H1 (cell line): Measurements from ENCODE around the gene TRAPPC6A. TPM values are rescaled to one million over a fixed set of nuclear protein-coding genes. Genes with fewer than 3 reads are reported as not detected.

Experiments
- CTCF ChIA-PET: fragments of 300-600 bp; sonication (Branson Sonifier 250); formaldehyde crosslinking; loops from one replicate; lab custom pipeline; 2021; ENCODE audit not compliant: partially characterized antibody; lab: Charles Lee
- POLR2A ChIA-PET: fragments of 300-600 bp; sonication (Branson Sonifier 250); formaldehyde crosslinking; loops from one replicate; lab custom pipeline; 2021; ENCODE audit warnings: inconsistent platforms; ENCODE audit not compliant: partially characterized antibody; lab: Charles Lee
- DNase-seq, 2 experiments: peaks; one replicate each; pipeline versions ENCODE4 v3.0.0 to v3.0.0-alpha.2; 2010 to 2022; ENCODE audit warnings: low spot score in 2 of 2, low read depth in 1 of 2, mixed read lengths in 1 of 2
- FAIRE-seq: peaks from 2 replicates; lab custom pipeline; 2011; peaks lifted over from hg19 to GRCh38; lab: Jason Lieb, UNC
- H2AFZ ChIP-seq: 2 replicates; pipeline ENCODE4 v1.8.1; 2012; ENCODE audit warnings: low read length, inconsistent platforms
- H2AK5ac ChIP-seq: 2 replicates; pipeline ENCODE4 v1.6.1; 2013; ENCODE audit warnings: low read depth, low read length
- H2BK120ac ChIP-seq: replicated peaks from 2 replicates; pipeline ENCODE3; 2013; ENCODE audit warnings: low read depth, low read length, inconsistent platforms
- H2BK12ac ChIP-seq: 2 replicates; pipeline ENCODE4 v1.6.1; 2013; ENCODE audit warnings: low read depth, low read length
- H2BK15ac ChIP-seq: 2 replicates; pipeline ENCODE4 v1.6.1; 2013; ENCODE audit warnings: low read length
- H2BK20ac ChIP-seq: 2 replicates; pipeline ENCODE4 v1.6.1; 2013; ENCODE audit warnings: low read length
- H2BK5ac ChIP-seq: 2 replicates; pipeline ENCODE4 v1.6.1; 2013; ENCODE audit warnings: low read depth, low read length
- H3K14ac ChIP-seq: 2 replicates; pipeline ENCODE4 v1.6.1; 2013; ENCODE audit warnings: inconsistent platforms; ENCODE audit not compliant: insufficient read length
- H3K18ac ChIP-seq: 2 replicates; pipeline ENCODE4 v1.6.1; 2013; ENCODE audit warnings: low read length; ENCODE audit errors: extremely low read depth
- H3K23ac ChIP-seq: 2 replicates; pipeline ENCODE4 v1.6.1; 2013; ENCODE audit warnings: inconsistent platforms; ENCODE audit not compliant: insufficient read length
- H3K23me2 ChIP-seq: 2 replicates; pipeline ENCODE4 v1.6.1; 2013; ENCODE audit warnings: low read depth, low read length
- H3K27ac ChIP-seq: 2 replicates; pipeline ENCODE4 v1.6.1; 2011; ENCODE audit warnings: low read depth, low read length, inconsistent platforms
- H3K27me3 ChIP-seq, 4 experiments: replicated peaks in 1 of 4; 1 replicate in 1 of 4; 2 replicates in 3 of 4; pipeline versions ENCODE4 v1.6.1 to v1.8.1; 2011 to 2013; ENCODE audit warnings: low read length in 3 of 4, mild to moderate bottlenecking in 3 of 4, inconsistent platforms in 2 of 4, mixed read lengths in 2 of 4, moderate library complexity in 1 of 4; ENCODE audit not compliant: control insufficient read depth in 3 of 4, insufficient read depth in 3 of 4; ENCODE audit errors: extremely low read depth in 1 of 4
- H3K36me3 ChIP-seq, 4 experiments: 2 replicates each; pipeline versions ENCODE4 v1.6.1 to v1.8.1; 2011 to 2013; ENCODE audit warnings: mild to moderate bottlenecking in 4 of 4, low read length in 3 of 4, moderate library complexity in 2 of 4, control low read depth in 1 of 4, inconsistent platforms in 1 of 4; ENCODE audit not compliant: insufficient read depth in 4 of 4, control insufficient read depth in 2 of 4
- H3K4ac ChIP-seq: replicated peaks from 2 replicates; pipeline ENCODE3; 2013; ENCODE audit warnings: low read length, low read depth, mixed read lengths, inconsistent platforms; ENCODE audit not compliant: insufficient read length
- H3K4me1 ChIP-seq, 4 experiments: replicated peaks in 1 of 4; 1 replicate in 1 of 4; 2 replicates in 3 of 4; pipeline versions ENCODE4 v1.6.1 to v1.8.1; 2011 to 2013; ENCODE audit warnings: low read length in 3 of 4, inconsistent platforms in 2 of 4, mixed read lengths in 1 of 4; ENCODE audit not compliant: insufficient read depth in 4 of 4, control insufficient read depth in 3 of 4
- H3K4me2 ChIP-seq, 2 experiments: 2 replicates each; pipeline versions ENCODE4 v1.6.1 to v1.8.1; 2011 to 2013; ENCODE audit warnings: low read depth in 2 of 2, low read length in 2 of 2, control low read depth in 1 of 2, inconsistent platforms in 1 of 2, mild to moderate bottlenecking in 1 of 2; ENCODE audit not compliant: insufficient read depth in 1 of 2
- H3K4me3 ChIP-seq, 4 experiments: fragments of 200-600, 300-600 bp in 1 of 4; sonication (generic), shearing (Covaris generic), sonication (Bioruptor Twin) in 1 of 4; 2 replicates each; pipeline versions ENCODE4 v1.5.1 to v1.8.1; 2011 to 2016; ENCODE audit warnings: low read length in 4 of 4, low read depth in 3 of 4, control low read depth in 2 of 4, inconsistent platforms in 2 of 4, mild to moderate bottlenecking in 2 of 4, mixed read lengths in 1 of 4, moderate library complexity in 1 of 4; ENCODE audit not compliant: insufficient read depth in 2 of 4; ENCODE audit errors: extremely low read depth in 1 of 4
- H3K56ac ChIP-seq: replicated peaks from 2 replicates; pipeline ENCODE3; 2013; ENCODE audit warnings: low read depth, mild to moderate bottlenecking, mixed read lengths, low read length, inconsistent platforms; ENCODE audit not compliant: insufficient read length
- H3K79me1 ChIP-seq: 2 replicates; pipeline ENCODE4 v1.6.1; 2013; ENCODE audit warnings: low read depth, low read length, control low read depth
- H3K79me2 ChIP-seq, 2 experiments: 2 replicates each; pipeline versions ENCODE4 v1.6.1 to v1.8.1; 2012 to 2013; ENCODE audit warnings: low read length in 2 of 2, mild to moderate bottlenecking in 2 of 2, inconsistent platforms in 1 of 2; ENCODE audit not compliant: insufficient read depth in 2 of 2, control insufficient read depth in 1 of 2
- H3K9ac ChIP-seq, 4 experiments: replicated peaks in 1 of 4; 1 replicate in 1 of 4; 2 replicates in 3 of 4; pipeline versions ENCODE4 v1.6.1 to v1.8.1; 2011 to 2013; ENCODE audit warnings: low read depth in 3 of 4, low read length in 3 of 4, control low read depth in 2 of 4, mild to moderate bottlenecking in 2 of 4, moderate library complexity in 2 of 4, inconsistent platforms in 1 of 4; ENCODE audit errors: extremely low read depth in 1 of 4
- H3K9me3 ChIP-seq, 2 experiments: 2 replicates each; pipeline versions ENCODE4 v1.6.1 to v1.8.1; 2012 to 2013; ENCODE audit warnings: mild to moderate bottlenecking in 2 of 2, moderate library complexity in 2 of 2, control low read depth in 1 of 2, inconsistent platforms in 1 of 2, low read depth in 1 of 2, low read length in 1 of 2, mixed read lengths in 1 of 2; ENCODE audit not compliant: insufficient read depth in 2 of 2
- H4K20me1 ChIP-seq, 2 experiments: replicated peaks in 1 of 2; 2 replicates each; pipeline versions ENCODE3 to v1.8.1; 2011 to 2013; ENCODE audit warnings: inconsistent platforms in 2 of 2, low read length in 2 of 2, mild to moderate bottlenecking in 1 of 2; ENCODE audit not compliant: insufficient read depth in 2 of 2, control insufficient read depth in 1 of 2
- H4K5ac ChIP-seq: 2 replicates; pipeline ENCODE4 v1.6.1; 2013; ENCODE audit warnings: low read length, low read depth, mixed read lengths, inconsistent platforms; ENCODE audit not compliant: insufficient read length
- H4K8ac ChIP-seq: 2 replicates; pipeline ENCODE4 v1.8.0; 2013; ENCODE audit warnings: mild to moderate bottlenecking, moderate library complexity, low read length, inconsistent platforms; ENCODE audit not compliant: insufficient read depth; ENCODE audit errors: extremely low read depth
- H4K91ac ChIP-seq: replicated peaks from 2 replicates; pipeline ENCODE3; 2013; ENCODE audit warnings: low read length, mixed read lengths, inconsistent platforms; ENCODE audit not compliant: insufficient read length
- ATF2 ChIP-seq: IDR thresholded peaks from 2 replicates; pipeline ENCODE4 v1.6.1; 2012; ENCODE audit warnings: low read length, inconsistent platforms
- BACH1 ChIP-seq: IDR thresholded peaks from 2 replicates; pipeline ENCODE4 v1.6.1; 2012; ENCODE audit warnings: low read length, improper control_type of control experiment
- BCL11A ChIP-seq, 2 experiments: IDR thresholded peaks; one replicate each; pipeline ENCODE4 v1.6.1; 2011; ENCODE audit warnings: low read depth in 2 of 2, low read length in 2 of 2, mild to moderate bottlenecking in 2 of 2
- CEBPB ChIP-seq: IDR thresholded peaks from 2 replicates; pipeline ENCODE4 v1.6.1; 2012; ENCODE audit warnings: low read depth, low read length
- CREB1 ChIP-seq: IDR thresholded peaks from 2 replicates; pipeline ENCODE4 v1.6.1; 2012; ENCODE audit warnings: inconsistent platforms
- CTBP2 ChIP-seq: IDR thresholded peaks from 2 replicates; pipeline ENCODE4 v1.7.0; 2011; ENCODE audit warnings: borderline replicate concordance, mild to moderate bottlenecking, moderate library complexity, mixed read lengths, low read length; ENCODE audit not compliant: insufficient read depth, insufficient read length
- GABPA ChIP-seq: IDR thresholded peaks from 2 replicates; pipeline ENCODE4 v1.6.1; 2011; ENCODE audit warnings: mild to moderate bottlenecking, low read length, moderate library complexity, borderline replicate concordance; ENCODE audit not compliant: insufficient read depth
- POLR2AphosphoS5 ChIP-seq: IDR thresholded peaks from 2 replicates; pipeline ENCODE4 v1.6.1; 2011; ENCODE audit warnings: low read depth, low read length
- RAD21 ChIP-seq, 2 experiments: IDR thresholded peaks in 1 of 2; conservative IDR thresholded peaks in 1 of 2; 2 replicates each; pipeline ENCODE4 v1.6.1; 2011; ENCODE audit warnings: low read depth in 2 of 2, low read length in 2 of 2, improper control_type of control experiment in 1 of 2, inconsistent platforms in 1 of 2, mild to moderate bottlenecking in 1 of 2, moderate library complexity in 1 of 2
- RBBP5 ChIP-seq: IDR thresholded peaks from 2 replicates; pipeline ENCODE4 v1.7.1; 2012; ENCODE audit warnings: low read depth, mild to moderate bottlenecking, inconsistent platforms, low read length, moderate library complexity, borderline replicate concordance
- RNF2 ChIP-seq: fragments of 200-900, 300-1000 bp; sonication (generic); IDR thresholded peaks from 2 replicates; pipeline ENCODE4 v1.7.1; 2016; ENCODE audit warnings: borderline replicate concordance, low read depth, mild to moderate bottlenecking, antibody characterized with exemption, low read length; ENCODE audit not compliant: poor library complexity, severe bottlenecking; ENCODE audit errors: missing control alignments
- SIRT6 ChIP-seq: IDR thresholded peaks from one replicate; pipeline ENCODE4 v1.7.1; 2012; ENCODE audit warnings: low read length, inconsistent platforms
- WGBS, 2 experiments: shearing (Covaris generic) in 1 of 2; methylation state at CpG; one replicate each; pipeline versions ENCODE4 v1.1.6 to v1.1.7; 2013 to 2015; ENCODE audit warnings: low lambda C conversion rate in 2 of 2, mixed read lengths in 2 of 2, inconsistent platforms in 1 of 2, low coverage in 1 of 2, missing lambda C conversion rate in 1 of 2; ENCODE audit not compliant: insufficient replicate concordance in 2 of 2, insufficient coverage in 1 of 2, insufficient read length in 1 of 2; ENCODE audit errors: extremely low coverage in 1 of 2, missing lambda C conversion rate in 1 of 2; 5-methylcytosine and 5-hydroxymethylcytosine counted together
- polyA plus RNA-seq, 7 experiments: library from polyadenylated mRNA; depleted of rRNA in 3 of 7; stranded (reverse) in 5 of 7; unstranded in 2 of 7; fragments of >200 nt in 5 of 7; fragments of 200-250 nt in 2 of 7; gene quantifications; 1 replicate in 5 of 7; 2 replicates in 1 of 7; 4 replicates in 1 of 7; pipeline versions ENCODE4 v1.2.1 to v1.2.3, GENCODE V29; 2011 to 2013; ENCODE audit warnings: missing spikeins in 2 of 7, mixed read lengths in 2 of 7
- total RNA-seq: library from RNA; stranded (reverse); fragmentation: NEBNext Ultra II Directional; extraction: Animal tissue kit (Norgen Biotek cat#: 25700); gene quantifications from 2 replicates; pipeline ENCODE4 v1.2.1, GENCODE V29; 2021

TRAPPC6A gene
- total and polyA plus RNA-seq, 2 of the 8 experiments (the other 6 are each of a cell fraction or from before 2014, with no cell fraction given) = 31.8 to 130 TPM

- H4K5ac ChIP-seq = no peak overlapping the region
- peak overlapping the region; percentile 38; the same call in 1 of the 2 replicates for H4K8ac ChIP-seq
- no peak overlapping the region for H3K4ac ChIP-seq
- H2BK20ac ChIP-seq = no peak overlapping the region
- H3K14ac ChIP-seq = no peak overlapping the region
- H4K20me1 ChIP-seq = peaks cover 50 to 52% of the 10 kb centered on the region in 2 experiments
- no peak overlapping the region for H2BK15ac ChIP-seq
- H2BK5ac ChIP-seq = peak overlapping the region; percentile 44; the same call in 1 of the 2 replicates
- no peak overlapping the region for H2BK120ac ChIP-seq
- H3K4me3 ChIP-seq = no peak overlapping the region
- no peak overlapping the region for H2BK12ac ChIP-seq
- CTCF ChIA-PET = interaction anchor here (0.5 to 2.5 kb wide), 8 partner anchors 12 to 514 kb away, joined by 3 to 8 read pairs (median 3); no protein-coding TSS in a partner anchor
- no peaks in the 10 kb centered on the region for H3K23me2 ChIP-seq
- POLR2A ChIA-PET = interaction anchor here (0.5 to 1.9 kb wide), 9 partner anchors 18 to 651 kb away, joined by 3 to 6 read pairs (median 4); partner anchors contain the start of genes GEMIN7, PPP1R37 and SIX5
- H3K9me3 ChIP-seq = no peaks in the 10 kb centered on the region
- H3K23ac ChIP-seq = no peak overlapping the region
- FAIRE-seq = no peak
- peaks cover 0 to 21% (median 3%) of the 10 kb centered on the region in 4 experiments; a peak in 6 of 7 replicates for H3K4me1 ChIP-seq
- H3K9ac ChIP-seq = no peak overlapping the region
- H3K79me2 ChIP-seq = peaks cover 3 to 79% of the 10 kb centered on the region in 2 experiments
- no peak overlapping the region for H3K18ac ChIP-seq
- 95% methylated on average over 5 of the region's 5 CpGs; no CpG with 5 or more reads in 1 of the 2 experiments for WGBS, 2 experiments
- H3K56ac ChIP-seq = no peak overlapping the region
- H3K27me3 ChIP-seq = no peaks in the 10 kb centered on the region
- H3K27ac ChIP-seq = no peak overlapping the region
- H4K91ac ChIP-seq = no peak overlapping the region
- no peak overlapping the region for H3K4me2 ChIP-seq
- H3K79me1 ChIP-seq = peaks cover 55% of the 10 kb centered on the region
- H3K36me3 ChIP-seq = no peaks in the 10 kb centered on the region
- no peak overlapping the region for H2AK5ac ChIP-seq
- DNase-seq = no peak
- no peak overlapping the region for H2AFZ ChIP-seq
- TF ChIP-seq CEBPB = no peak
- TF ChIP-seq RAD21 (IDR thresholded peaks at IDR 0.05 in 1 of 2, conservative IDR thresholded peaks at IDR 0.05 in 1 of 2; ENCODE audit: low read depth in 2 of 2, low read length in 2 of 2) = no peak
- no peak for TF ChIP-seq POLR2AphosphoS5
- TF ChIP-seq BACH1 = no peak
- TF ChIP-seq RBBP5 = no peak
- no peak for TF ChIP-seq GABPA
- no peak for TF ChIP-seq BCL11A (IDR thresholded peaks at IDR 0.05; ENCODE audit: low read depth in 2 of 2, low read length in 2 of 2)
- no peak for TF ChIP-seq CREB1
- no peak for TF ChIP-seq SIRT6
- no peak for TF ChIP-seq ATF2
- TF ChIP-seq CTBP2 = no peak
- no peak for TF ChIP-seq RNF2
Measured at GRCh38 chr19:45118106-45118505, 59.9 kb downstream of the TRAPPC6A start.
